Stimulated activated naive CD8-positive, alpha-beta T cell treated with anti-CD3 and anti-CD28 coated beads, Interleukin-15, Interleukin-2, amounts not matched to agents 100 ng/mL and 50 ng/mL, for 24 hours (primary cell): ENCODE data around the gene RFPL3.
"Not testable (repeated sequence)": the region's sequence is repeated elsewhere in the genome, so short reads cannot be mapped to it uniquely, and the experiment has no call there.

ENCODE experiments used
- H3K27ac Mint-ChIP-seq: one replicate; pipeline ENCODE4 v1.8.0; 2021; ENCODE audit warnings: mild to moderate bottlenecking, mixed read lengths
- H3K27me3 Mint-ChIP-seq: one replicate; pipeline ENCODE4 v1.8.0; 2021; ENCODE audit warnings: mixed read lengths
- H3K36me3 Mint-ChIP-seq: one replicate; pipeline ENCODE4 v1.8.0; 2021; ENCODE audit warnings: low read depth, mixed read lengths
- H3K4me1 Mint-ChIP-seq: one replicate; pipeline ENCODE4 v1.8.0; 2021; ENCODE audit warnings: low read depth, mixed read lengths
- H3K4me3 Mint-ChIP-seq: one replicate; pipeline ENCODE4 v1.8.0; 2021; ENCODE audit warnings: mild to moderate bottlenecking, mixed read lengths
- H3K9me3 Mint-ChIP-seq: one replicate; pipeline ENCODE4 v1.8.0; 2021; ENCODE audit warnings: mixed read lengths

The RFPL3 gene

DNA sequence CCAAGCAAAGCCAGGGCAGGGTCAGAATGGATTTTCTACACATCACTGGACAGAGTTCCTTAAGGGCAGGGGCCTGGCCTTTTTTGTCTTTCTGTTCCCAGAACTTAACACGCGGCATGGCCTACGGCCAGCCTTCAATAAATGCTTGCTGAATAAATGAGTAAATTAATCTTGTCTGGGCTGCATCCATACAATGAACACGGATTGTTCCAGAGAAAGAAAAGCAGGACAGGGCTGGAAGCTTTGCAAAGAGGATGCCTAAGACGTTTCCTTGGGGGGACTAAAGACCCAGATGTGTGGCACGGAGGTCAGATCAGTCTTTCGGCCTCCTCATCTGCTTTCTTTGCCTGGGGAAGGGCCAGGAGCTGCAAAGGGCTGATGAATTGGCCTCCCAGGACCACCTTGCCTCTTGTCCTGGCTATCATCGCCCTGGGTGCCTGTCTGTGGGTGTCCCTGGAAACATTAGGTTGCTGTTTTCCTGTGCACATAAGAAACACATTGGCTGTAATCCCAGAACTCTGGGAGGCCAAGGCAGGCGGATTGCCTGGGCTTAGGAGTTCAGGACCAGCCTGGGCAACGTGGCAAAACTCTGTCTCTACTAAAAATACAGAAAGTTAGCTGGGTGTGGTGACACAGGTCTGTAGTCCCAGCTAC lies 20.8 kb upstream of the RFPL3 start:
- H3K4me3 Mint-ChIP-seq: no peak overlapping the region
- H3K36me3 Mint-ChIP-seq: no peaks in the 10 kb centered on the region
- no peaks in the 10 kb centered on the region for H3K4me1 Mint-ChIP-seq
- no peak overlapping the region for H3K27ac Mint-ChIP-seq
- H3K27me3 Mint-ChIP-seq: peaks cover 42% of the 10 kb centered on the region
- H3K9me3 Mint-ChIP-seq: no peaks in the 10 kb centered on the region

- H3K36me3 Mint-ChIP-seq, H3K27ac Mint-ChIP-seq, H3K9me3 Mint-ChIP-seq, H3K4me1 Mint-ChIP-seq, H3K4me3 Mint-ChIP-seq: not testable (repeated sequence)
- H3K27me3 Mint-ChIP-seq: peaks cover 41% of the 10 kb centered on the region
These were observed 20.2 kb upstream of the RFPL3 start for GRCh38 chr22:32337425-32337824.

- Mint-ChIP-seq H3K4me3 (no peak overlapping the region), H3K27ac (no peak overlapping the region), H3K36me3 (no peaks in the 10 kb centered on the region), H3K9me3 (no peaks in the 10 kb centered on the region), H3K27me3 (peaks cover 45% of the 10 kb centered on the region), H3K4me1 (peaks cover 11% of the 10 kb centered on the region)
These were observed 18.9 kb upstream of the RFPL3 start for GRCh38 chr22:32338757-32339156.

- H3K4me3 Mint-ChIP-seq: no peak overlapping the region
- H3K9me3 Mint-ChIP-seq: no peaks in the 10 kb centered on the region
- H3K4me1 Mint-ChIP-seq: peaks cover 16% of the 10 kb centered on the region
- H3K27ac Mint-ChIP-seq: no peak overlapping the region
- H3K36me3 Mint-ChIP-seq: no peaks in the 10 kb centered on the region
- peaks cover 45% of the 10 kb centered on the region for H3K27me3 Mint-ChIP-seq
These were observed 18.3 kb upstream of the RFPL3 start for GRCh38 chr22:32339190-32340012.

DNA sequence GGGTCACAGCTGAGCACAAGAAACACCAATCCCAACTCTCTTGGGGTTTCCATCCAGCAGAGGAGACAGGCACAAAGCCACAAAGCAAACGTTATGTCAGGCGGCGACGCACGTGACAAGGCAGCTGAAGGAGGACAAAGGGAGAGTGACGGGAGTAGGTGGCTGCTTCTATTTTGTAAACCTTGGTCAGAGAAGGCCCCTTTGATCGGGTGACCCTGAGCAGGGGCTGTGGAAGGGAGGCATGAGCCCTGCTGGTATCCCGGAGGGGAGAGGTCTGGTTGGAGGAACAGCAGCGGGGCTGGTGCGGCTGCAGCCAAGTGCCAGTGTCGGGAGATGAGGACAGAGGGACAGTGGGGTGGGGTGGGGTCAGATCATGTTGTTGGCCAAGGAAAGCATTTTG lies 17.3 kb upstream of the RFPL3 start:
- Mint-ChIP-seq H3K27me3 (peaks cover 49% of the 10 kb centered on the region), H3K4me1 (peaks cover 16% of the 10 kb centered on the region)

GRCh38 chr22:32341122-32341740 lies 16.4 kb upstream of the RFPL3 start:
- Mint-ChIP-seq H3K4me1 (peaks cover 16% of the 10 kb centered on the region), H3K9me3 (no peaks in the 10 kb centered on the region), H3K27me3 (peaks cover 58% of the 10 kb centered on the region), H3K36me3 (no peaks in the 10 kb centered on the region), H3K4me3 (no peak overlapping the region), H3K27ac (no peak overlapping the region)

More for the DNA sequence above, 17.3 kb upstream of the RFPL3 start:
- no peaks in the 10 kb centered on the region for H3K36me3 Mint-ChIP-seq
- no peaks in the 10 kb centered on the region for H3K9me3 Mint-ChIP-seq
- no peak overlapping the region for H3K27ac Mint-ChIP-seq
- H3K4me3 Mint-ChIP-seq: no peak overlapping the region

GRCh38 chr22:32342977-32343376 lies 14.7 kb upstream of the RFPL3 start:
- Mint-ChIP-seq H3K36me3 (no peaks in the 10 kb centered on the region), H3K27me3 (peaks cover 53% of the 10 kb centered on the region), H3K4me3 (no peak overlapping the region)

GRCh38 chr22:32343941-32344340 lies 13.7 kb upstream of the RFPL3 start:
- peaks cover 16% of the 10 kb centered on the region for H3K4me1 Mint-ChIP-seq
- H3K36me3 Mint-ChIP-seq: no peaks in the 10 kb centered on the region
- H3K9me3 Mint-ChIP-seq: no peaks in the 10 kb centered on the region
- H3K27me3 Mint-ChIP-seq: peaks cover 51% of the 10 kb centered on the region
- H3K4me3 Mint-ChIP-seq: no peak overlapping the region
- peak overlapping the region; percentile 17 for H3K27ac Mint-ChIP-seq

More at GRCh38 chr22:32342977-32343376, 14.7 kb upstream of the RFPL3 start:
- Mint-ChIP-seq H3K4me1 (peaks cover 16% of the 10 kb centered on the region), H3K9me3 (no peaks in the 10 kb centered on the region), H3K27ac (peak overlapping the region; percentile 13)

- Mint-ChIP-seq H3K4me3 (no peak overlapping the region), H3K27ac (no peak overlapping the region)
These were observed 9.5 kb upstream of the RFPL3 start for GRCh38 chr22:32348031-32348611.

GRCh38 chr22:32351875-32352274 lies 5.8 kb upstream of the RFPL3 start:
- not testable (repeated sequence) for H3K27ac Mint-ChIP-seq, H3K27me3 Mint-ChIP-seq, H3K36me3 Mint-ChIP-seq, H3K4me1 Mint-ChIP-seq, H3K4me3 Mint-ChIP-seq, H3K9me3 Mint-ChIP-seq

More at GRCh38 chr22:32348031-32348611, 9.5 kb upstream of the RFPL3 start:
- H3K36me3 Mint-ChIP-seq: no peaks in the 10 kb centered on the region
- H3K27me3 Mint-ChIP-seq: peaks cover 36% of the 10 kb centered on the region
- no peaks in the 10 kb centered on the region for H3K9me3 Mint-ChIP-seq
- H3K4me1 Mint-ChIP-seq: peaks cover 12% of the 10 kb centered on the region

GRCh38 chr22:32352681-32353080 lies 5.0 kb upstream of the RFPL3 start:
- no peaks in the 10 kb centered on the region for H3K4me1 Mint-ChIP-seq
- H3K4me3 Mint-ChIP-seq: no peak overlapping the region
- H3K9me3 Mint-ChIP-seq: no peaks in the 10 kb centered on the region
- peaks cover 5% of the 10 kb centered on the region for H3K27me3 Mint-ChIP-seq
- H3K36me3 Mint-ChIP-seq: no peaks in the 10 kb centered on the region
- no peak overlapping the region for H3K27ac Mint-ChIP-seq

DNA sequence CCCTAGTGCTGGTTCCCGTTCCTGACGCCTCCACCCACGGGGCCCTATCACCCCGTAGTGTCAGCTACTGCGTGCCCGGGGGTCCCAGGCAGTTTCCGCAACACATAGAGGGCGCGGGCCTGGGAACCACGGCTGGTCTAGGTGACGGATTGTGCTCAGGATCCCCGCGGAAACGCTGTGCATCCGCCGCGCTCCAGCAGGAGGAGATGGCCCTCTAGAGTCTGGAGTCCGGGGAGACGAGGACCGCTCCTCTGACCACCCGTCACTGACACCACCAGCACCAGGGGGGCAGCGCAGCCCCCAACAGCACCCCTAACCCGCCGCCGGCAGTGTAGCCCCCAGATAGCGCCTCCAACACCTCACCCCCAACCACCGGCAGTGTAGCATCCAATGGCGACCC lies 4.4 kb upstream of the RFPL3 start:
- Mint-ChIP-seq H3K36me3 (no peaks in the 10 kb centered on the region), H3K9me3 (no peaks in the 10 kb centered on the region), H3K27me3 (peaks cover 5% of the 10 kb centered on the region), H3K4me1 (no peaks in the 10 kb centered on the region), H3K4me3 (no peak overlapping the region), H3K27ac (no peak overlapping the region)

DNA sequence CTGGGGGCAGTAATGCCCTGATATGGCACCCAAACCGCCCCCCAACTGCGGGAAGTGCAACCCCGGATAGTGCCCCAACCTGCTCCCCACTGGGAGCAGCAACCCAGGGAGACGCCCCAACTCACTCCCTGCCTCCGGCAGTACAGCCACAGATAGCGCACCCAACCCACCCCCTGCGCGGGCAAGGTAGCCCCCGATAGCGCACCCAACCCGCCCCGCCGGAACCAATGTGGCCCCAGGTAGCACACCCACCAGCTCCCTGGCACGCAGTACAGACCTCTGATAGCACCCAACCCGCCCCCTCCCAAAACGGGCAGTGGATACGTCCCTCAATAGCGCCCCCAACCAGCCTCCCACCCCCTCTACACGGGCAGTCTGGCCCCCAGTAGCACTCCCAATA lies 3.8 kb upstream of the RFPL3 start:
- H3K4me1 Mint-ChIP-seq: no peaks in the 10 kb centered on the region
- H3K9me3 Mint-ChIP-seq: no peaks in the 10 kb centered on the region
- H3K36me3 Mint-ChIP-seq: no peaks in the 10 kb centered on the region
- H3K27me3 Mint-ChIP-seq: peaks cover 5% of the 10 kb centered on the region
- H3K4me3 Mint-ChIP-seq: no peak overlapping the region
- H3K27ac Mint-ChIP-seq: no peak overlapping the region

DNA sequence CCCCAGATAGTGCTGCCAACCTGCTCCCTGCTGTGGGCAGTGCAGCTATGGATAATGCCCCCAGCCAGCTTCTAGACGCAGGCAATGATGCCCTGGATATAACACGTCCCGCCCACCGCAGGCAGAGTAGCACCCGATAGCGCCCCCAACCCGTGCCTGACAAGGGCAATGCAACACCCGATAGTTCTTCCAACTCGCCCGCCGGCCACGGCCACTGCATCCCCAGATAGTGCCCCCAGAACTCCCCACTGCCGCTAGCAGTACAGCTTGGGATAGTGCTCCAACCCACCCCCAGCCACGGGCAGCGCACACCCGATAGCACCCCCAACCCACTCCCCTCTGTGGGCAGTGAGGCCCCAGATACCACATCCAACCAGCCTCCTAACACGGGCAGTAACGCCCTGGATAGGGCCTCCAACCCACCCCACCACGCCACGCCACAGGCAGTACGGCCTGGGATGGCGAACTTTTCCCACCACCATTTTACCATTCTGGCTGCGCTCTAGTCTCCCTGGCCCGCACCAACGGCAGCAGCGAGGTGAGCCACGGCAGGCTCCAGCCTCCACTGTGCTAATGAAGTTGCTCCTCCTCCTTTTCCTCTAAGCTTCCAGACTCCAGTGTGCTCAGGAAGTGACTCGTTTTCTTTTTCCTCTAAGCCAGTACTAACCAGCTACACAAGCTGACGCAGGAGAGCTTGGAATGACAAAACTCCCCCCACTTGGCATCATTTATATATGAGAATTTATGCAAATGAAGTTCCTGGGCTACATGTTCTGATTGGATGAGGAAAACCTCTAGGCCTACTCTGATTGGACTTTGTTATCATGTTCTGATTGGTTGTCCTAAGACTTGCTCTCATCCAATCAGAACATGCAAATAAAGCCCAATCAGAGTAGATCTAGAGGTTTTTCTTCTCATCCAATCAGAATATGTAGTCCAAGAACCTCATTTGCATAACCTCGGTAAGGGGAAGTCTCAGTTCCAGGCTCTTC lies 3.0 kb upstream of the RFPL3 start:
- H3K27ac Mint-ChIP-seq: no peak overlapping the region
- H3K4me3 Mint-ChIP-seq: no peak overlapping the region
- H3K36me3 Mint-ChIP-seq: peaks cover 1% of the 10 kb centered on the region
- H3K27me3 Mint-ChIP-seq: peaks cover 5% of the 10 kb centered on the region
- no peaks in the 10 kb centered on the region for H3K9me3 Mint-ChIP-seq
- H3K4me1 Mint-ChIP-seq: no peaks in the 10 kb centered on the region
